Adrenal gland (tissue), 5 donors: Measurements from ENCODE around the gene SVOP.

ENCODE experiments used
- POLR2A ChIP-seq, 2 donors: fragments of 450-650 bp; IDR thresholded peaks; one replicate each; pipeline ENCODE4 v1.6.1; 2017; ENCODE audit warnings: antibody characterized with exemption in 2 of 2, mild to moderate bottlenecking in 2 of 2, moderate library complexity in 1 of 2
- TF ChIP-seq, protein P1 (sequence below), 6 experiments: fragments of 450-650 bp in 4 of 6; fragments of 200-600 bp in 2 of 6; sonication (generic) in 1 of 6; IDR thresholded peaks; 1 replicate in 5 of 6; 2 replicates in 1 of 6; pipeline versions ENCODE4 v1.5.1 to v1.8.0; 2016 to 2021; ENCODE audit warnings: antibody characterized with exemption in 6 of 6, mild to moderate bottlenecking in 2 of 6, moderate library complexity in 1 of 6
- donor health status: DM: no; HTN: no; CAD: no.

DNA sequence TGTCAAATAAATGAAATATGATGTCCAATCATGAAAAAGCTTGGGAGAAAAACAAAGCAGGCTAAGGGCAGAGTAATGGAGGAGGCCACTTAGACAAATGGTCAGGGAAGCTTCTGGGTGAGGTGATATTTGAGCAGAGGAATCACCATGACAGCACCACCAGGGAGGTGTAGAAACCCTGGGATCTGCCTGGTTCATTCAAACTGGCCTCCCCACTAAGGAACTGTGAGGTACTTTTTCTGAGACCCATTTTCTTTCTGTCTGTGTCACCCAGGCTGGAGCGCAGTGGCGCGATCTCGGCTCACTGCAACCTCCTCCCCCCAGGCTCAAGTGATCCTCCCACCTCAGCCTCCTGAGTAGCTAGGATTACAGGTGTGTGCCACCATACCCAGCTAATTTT, 155.7 kb downstream of the SVOP start:
- TF ChIP-seq, protein P1, sequence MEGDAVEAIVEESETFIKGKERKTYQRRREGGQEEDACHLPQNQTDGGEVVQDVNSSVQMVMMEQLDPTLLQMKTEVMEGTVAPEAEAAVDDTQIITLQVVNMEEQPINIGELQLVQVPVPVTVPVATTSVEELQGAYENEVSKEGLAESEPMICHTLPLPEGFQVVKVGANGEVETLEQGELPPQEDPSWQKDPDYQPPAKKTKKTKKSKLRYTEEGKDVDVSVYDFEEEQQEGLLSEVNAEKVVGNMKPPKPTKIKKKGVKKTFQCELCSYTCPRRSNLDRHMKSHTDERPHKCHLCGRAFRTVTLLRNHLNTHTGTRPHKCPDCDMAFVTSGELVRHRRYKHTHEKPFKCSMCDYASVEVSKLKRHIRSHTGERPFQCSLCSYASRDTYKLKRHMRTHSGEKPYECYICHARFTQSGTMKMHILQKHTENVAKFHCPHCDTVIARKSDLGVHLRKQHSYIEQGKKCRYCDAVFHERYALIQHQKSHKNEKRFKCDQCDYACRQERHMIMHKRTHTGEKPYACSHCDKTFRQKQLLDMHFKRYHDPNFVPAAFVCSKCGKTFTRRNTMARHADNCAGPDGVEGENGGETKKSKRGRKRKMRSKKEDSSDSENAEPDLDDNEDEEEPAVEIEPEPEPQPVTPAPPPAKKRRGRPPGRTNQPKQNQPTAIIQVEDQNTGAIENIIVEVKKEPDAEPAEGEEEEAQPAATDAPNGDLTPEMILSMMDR (IDR thresholded peaks at IDR 0.05), result no peak
- TF ChIP-seq POLR2A (IDR thresholded peaks at IDR 0.05), result no peak
